Liver (tissue), 10 donors: ENCODE results near the gene FOXK1. TPM values are rescaled to one million over a fixed set of nuclear protein-coding genes. Genes with fewer than 3 reads are reported as not detected.

Experiments used
- DNase-seq: peaks from one replicate; pipeline ENCODE4 v3.0.0-alpha.2; 2017; ENCODE audit warnings: low spot score
- H3K27ac ChIP-seq, 2 donors: one replicate each; pipeline ENCODE4 v1.7.0; 2013; ENCODE audit warnings: inconsistent platforms in 2 of 2, low read length in 2 of 2, control low read depth in 1 of 2, low read depth in 1 of 2, mild to moderate bottlenecking in 1 of 2
- H3K27me3 ChIP-seq, 4 donors: one replicate each; pipeline versions ENCODE4 v1.6.1 to v1.7.0; 2013; ENCODE audit warnings: low read length in 3 of 4, inconsistent platforms in 1 of 4, mild to moderate bottlenecking in 1 of 4, moderate library complexity in 1 of 4; ENCODE audit not compliant: control insufficient read depth in 4 of 4, insufficient read depth in 4 of 4
- H3K36me3 ChIP-seq, 4 donors: one replicate each; pipeline versions ENCODE4 v1.6.1 to v1.7.0; 2013; ENCODE audit warnings: low read length in 3 of 4, mild to moderate bottlenecking in 3 of 4, low read depth in 1 of 4, moderate library complexity in 1 of 4; ENCODE audit not compliant: control insufficient read depth in 4 of 4, insufficient read depth in 3 of 4
- H3K4me1 ChIP-seq, 4 donors: one replicate each; pipeline versions ENCODE4 v1.6.1 to v1.7.0; 2013; ENCODE audit warnings: low read length in 3 of 4, mild to moderate bottlenecking in 3 of 4, moderate library complexity in 1 of 4; ENCODE audit not compliant: control insufficient read depth in 4 of 4, insufficient read depth in 4 of 4
- H3K4me3 ChIP-seq, 3 donors: one replicate each; pipeline versions ENCODE4 v1.6.1 to v1.7.0; 2013; ENCODE audit warnings: low read length in 3 of 3, control low read depth in 1 of 3, low read depth in 1 of 3, mild to moderate bottlenecking in 1 of 3
- H3K9ac ChIP-seq, 2 donors: one replicate each; pipeline ENCODE4 v1.7.0; 2013; ENCODE audit warnings: low read length in 2 of 2, mild to moderate bottlenecking in 2 of 2, moderate library complexity in 2 of 2, control low read depth in 1 of 2, low read depth in 1 of 2
- H3K9me3 ChIP-seq, 4 donors: one replicate each; pipeline versions ENCODE4 v1.6.1 to v1.7.0; 2013; ENCODE audit warnings: low read length in 3 of 4; ENCODE audit not compliant: control insufficient read depth in 4 of 4
- JUND ChIP-seq, 2 donors: IDR thresholded peaks; 2 replicates each; pipeline ENCODE4 v1.6.1; 2016; ENCODE audit warnings: antibody characterized with exemption in 2 of 2
- RAD21 ChIP-seq, 2 donors: IDR thresholded peaks; 2 replicates each; pipeline ENCODE4 v1.6.1; 2016; ENCODE audit warnings: antibody characterized with exemption in 2 of 2, mild to moderate bottlenecking in 2 of 2
- TAF1 ChIP-seq: conservative IDR thresholded peaks from 2 replicates; pipeline ENCODE4 v1.6.1; 2016; ENCODE audit warnings: antibody characterized with exemption, mild to moderate bottlenecking
- WGBS: extraction: QIAGEN DNeasy Blood & Tissue Kit; methylation state at CpG from one replicate; pipeline ENCODE4 v1.1.7; 2013; 5-methylcytosine and 5-hydroxymethylcytosine counted together
- polyA plus RNA-seq, 2 donors: library from polyadenylated mRNA; stranded (reverse) in 1 of 2; unstranded in 1 of 2; fragments of 200-250 nt in 1 of 2; fragments of >200 nt in 1 of 2; fragmentation: Nextera tagmentation in 1 of 2; extraction: Ambion mirVana in 1 of 2; gene quantifications; one replicate each; pipeline versions ENCODE4 v1.2.1 to v1.2.3, GENCODE V29; 2013 to 2015
- small RNA-seq: library from RNA; depleted of rRNA; stranded (forward); fragments of <200 nt; gene quantifications from one replicate; pipeline ENCODE3, GENCODE V24; 2014
- total RNA-seq, 2 donors: library from RNA; depleted of rRNA; stranded (reverse); fragments of >200 nt; gene quantifications; one replicate each; pipeline ENCODE4 v1.2.3, GENCODE V29; 2014
- TF ChIP-seq, protein P1 (sequence below): IDR thresholded peaks from 2 replicates; pipeline ENCODE4 v1.6.1; 2016; ENCODE audit warnings: antibody characterized with exemption
- donor health status: healthy.
- donor health status: healthy.
- donor health status: healthy.
- donor health status: healthy.
- donor health status: healthy.

FOXK1 gene
- total and polyA plus RNA-seq, 4 donors, result 1.2 to 8.5 (median 4.4) TPM

- WGBS, result 77% methylated on average over 19 of the region's 19 CpGs
- no peak for DNase-seq
- Histone ChIP-seq H3K36me3 (no peaks in the 10 kb centered on the region), H3K4me3 (no peak overlapping the region), H3K27me3 (no peaks in the 10 kb centered on the region), H3K9ac (no peak overlapping the region), H3K4me1 (no peaks in the 10 kb centered on the region), H3K27ac (no peak overlapping the region), H3K9me3 (no peaks in the 10 kb centered on the region)
- TF ChIP-seq TAF1 (no peak), JUND (IDR thresholded peaks at IDR 0.05) (no peak), RAD21 (IDR thresholded peaks at IDR 0.05) (no peak)
- TF ChIP-seq, protein P1, sequence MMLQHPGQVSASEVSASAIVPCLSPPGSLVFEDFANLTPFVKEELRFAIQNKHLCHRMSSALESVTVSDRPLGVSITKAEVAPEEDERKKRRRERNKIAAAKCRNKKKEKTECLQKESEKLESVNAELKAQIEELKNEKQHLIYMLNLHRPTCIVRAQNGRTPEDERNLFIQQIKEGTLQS, result no peak
These were observed 138.4 kb downstream of the FOXK1 start for GRCh38 chr7:4820405-4820966.

Small RNA genes within 50 kb of the gene (small RNA-seq; reads per million reads assigned to genes)
- gene MIR4656 (not detected), gene RF00019 (not detected)

Other genes with a start within 250 kb of the FOXK1 start
- 10 to 100 TPM; 14.5 to 16.0 TPM for gene AP5Z1, start 93.3 kb downstream of the FOXK1 start, total RNA-seq
- gene AP5Z1, start 93.3 kb downstream of the FOXK1 start, polyA plus RNA-seq, result 10 to 100 TPM; 10.2 to 14.0 TPM
- under 1 TPM; 0.05 to 0.08 TPM for gene PAPOLB, start 179.7 kb downstream of the FOXK1 start, total RNA-seq
- not detected for gene PAPOLB, start 179.7 kb downstream of the FOXK1 start, polyA plus RNA-seq
- gene RADIL, start 201.4 kb downstream of the FOXK1 start, total RNA-seq, result under 1 TPM; 0.14 to 0.25 TPM
- gene RADIL, start 201.4 kb downstream of the FOXK1 start, polyA plus RNA-seq, result under 1 TPM in 1 of 2 donors, not detected in 1; 0.21 TPM